H1 (cell line): ENCODE results near the gene TBX6. TPM values are rescaled to one million over a fixed set of nuclear protein-coding genes. Genes with fewer than 3 reads are reported as not detected.

ENCODE experiments used
- BACH1 ChIP-seq: IDR thresholded peaks from 2 replicates; pipeline ENCODE4 v1.6.1; 2012; ENCODE audit warnings: low read length, improper control_type of control experiment
- CBX5 ChIP-seq: fragments of 300-800, 300-1000 bp; sonication (generic); IDR thresholded peaks from 2 replicates; pipeline ENCODE4 v1.7.1; 2016; ENCODE audit warnings: antibody characterized with exemption, low read length, low read depth
- CHD2 ChIP-seq: IDR thresholded peaks from 2 replicates; pipeline ENCODE4 v1.6.1; 2012; ENCODE audit warnings: low read length, improper control_type of control experiment
- EP300 ChIP-seq, 2 experiments: IDR thresholded peaks; 1 replicate in 1 of 2; 2 replicates in 1 of 2; pipeline ENCODE4 v1.6.1; 2011 to 2012; ENCODE audit warnings: low read depth in 2 of 2, low read length in 2 of 2, mild to moderate bottlenecking in 2 of 2, borderline replicate concordance in 1 of 2, inconsistent platforms in 1 of 2, moderate library complexity in 1 of 2
- EZH2 ChIP-seq: fragments of 200-600 bp; sonication (generic); IDR thresholded peaks from 2 replicates; pipeline ENCODE4 v1.7.1; 2012; ENCODE audit warnings: low read depth, mild to moderate bottlenecking, moderate library complexity, low read length, inconsistent platforms; ENCODE audit not compliant: severe bottlenecking
- HDAC2 ChIP-seq, 2 experiments: fragments of 300-600 bp in 1 of 2; sonication (generic) in 1 of 2; IDR thresholded peaks; 2 replicates each; pipeline ENCODE4 v1.6.1; 2011 to 2012; ENCODE audit warnings: low read depth in 2 of 2, low read length in 2 of 2, mild to moderate bottlenecking in 2 of 2, moderate library complexity in 2 of 2, borderline replicate concordance in 1 of 2, inconsistent platforms in 1 of 2
- HDAC6 ChIP-seq: IDR thresholded peaks from one replicate; pipeline ENCODE4 v1.7.1; 2012; ENCODE audit warnings: low read depth, mild to moderate bottlenecking, inconsistent platforms, low read length, moderate library complexity
- KDM1A ChIP-seq: fragments of 200-600, 300-600 bp; sonication (generic); IDR thresholded peaks from 2 replicates; pipeline ENCODE4 v1.7.1; 2016; ENCODE audit warnings: mild to moderate bottlenecking, low read length, borderline replicate concordance
- POLR2A ChIP-seq, 2 experiments: IDR thresholded peaks; 1 replicate in 1 of 2; 2 replicates in 1 of 2; pipeline ENCODE4 v1.6.1; 2011; ENCODE audit warnings: low read depth in 2 of 2, low read length in 2 of 2, mild to moderate bottlenecking in 2 of 2; ENCODE audit errors: control extremely low read depth in 1 of 2
- RFX5 ChIP-seq: IDR thresholded peaks from 2 replicates; pipeline ENCODE4 v1.6.1; 2011; ENCODE audit warnings: low read depth, low read length, improper control_type of control experiment, borderline replicate concordance
- SIRT6 ChIP-seq: IDR thresholded peaks from one replicate; pipeline ENCODE4 v1.7.1; 2012; ENCODE audit warnings: low read length, inconsistent platforms
- TBP ChIP-seq: IDR thresholded peaks from 2 replicates; pipeline ENCODE4 v1.6.1; 2011; ENCODE audit warnings: low read depth, low read length, improper control_type of control experiment
- TCF12 ChIP-seq: IDR thresholded peaks from 2 replicates; pipeline ENCODE4 v1.6.1; 2011; ENCODE audit warnings: low read depth, mild to moderate bottlenecking, low read length
- ZNF274 ChIP-seq: IDR thresholded peaks from 2 replicates; pipeline ENCODE4 v1.7.0; 2012; ENCODE audit warnings: low read length, borderline replicate concordance; ENCODE audit errors: extremely low read depth
- polyA plus RNA-seq, 7 experiments: library from polyadenylated mRNA; depleted of rRNA in 3 of 7; stranded (reverse) in 5 of 7; unstranded in 2 of 7; fragments of >200 nt in 5 of 7; fragments of 200-250 nt in 2 of 7; gene quantifications; 1 replicate in 5 of 7; 2 replicates in 1 of 7; 4 replicates in 1 of 7; pipeline versions ENCODE4 v1.2.1 to v1.2.3, GENCODE V29; 2011 to 2013; ENCODE audit warnings: missing spikeins in 2 of 7, mixed read lengths in 2 of 7
- total RNA-seq: library from RNA; stranded (reverse); fragmentation: NEBNext Ultra II Directional; extraction: Animal tissue kit (Norgen Biotek cat#: 25700); gene quantifications from 2 replicates; pipeline ENCODE4 v1.2.1, GENCODE V29; 2021
- TF ChIP-seq, protein P1 (sequence below), 3 experiments: IDR thresholded peaks; 1 replicate in 2 of 3; 2 replicates in 1 of 3; pipeline versions ENCODE4 v1.5.1 to v1.6.1; 2011; ENCODE audit warnings: low read length in 3 of 3, mild to moderate bottlenecking in 3 of 3, inconsistent platforms in 2 of 3, low read depth in 1 of 3, moderate library complexity in 1 of 3; ENCODE audit not compliant: insufficient read depth in 1 of 3; ENCODE audit errors: control extremely low read depth in 1 of 3

The TBX6 gene
- total and polyA plus RNA-seq, 2 of the 8 experiments (the other 6 are each of a cell fraction or from before 2014, with no cell fraction given), result 2.2 to 2.8 TPM

- TF ChIP-seq, protein P1, sequence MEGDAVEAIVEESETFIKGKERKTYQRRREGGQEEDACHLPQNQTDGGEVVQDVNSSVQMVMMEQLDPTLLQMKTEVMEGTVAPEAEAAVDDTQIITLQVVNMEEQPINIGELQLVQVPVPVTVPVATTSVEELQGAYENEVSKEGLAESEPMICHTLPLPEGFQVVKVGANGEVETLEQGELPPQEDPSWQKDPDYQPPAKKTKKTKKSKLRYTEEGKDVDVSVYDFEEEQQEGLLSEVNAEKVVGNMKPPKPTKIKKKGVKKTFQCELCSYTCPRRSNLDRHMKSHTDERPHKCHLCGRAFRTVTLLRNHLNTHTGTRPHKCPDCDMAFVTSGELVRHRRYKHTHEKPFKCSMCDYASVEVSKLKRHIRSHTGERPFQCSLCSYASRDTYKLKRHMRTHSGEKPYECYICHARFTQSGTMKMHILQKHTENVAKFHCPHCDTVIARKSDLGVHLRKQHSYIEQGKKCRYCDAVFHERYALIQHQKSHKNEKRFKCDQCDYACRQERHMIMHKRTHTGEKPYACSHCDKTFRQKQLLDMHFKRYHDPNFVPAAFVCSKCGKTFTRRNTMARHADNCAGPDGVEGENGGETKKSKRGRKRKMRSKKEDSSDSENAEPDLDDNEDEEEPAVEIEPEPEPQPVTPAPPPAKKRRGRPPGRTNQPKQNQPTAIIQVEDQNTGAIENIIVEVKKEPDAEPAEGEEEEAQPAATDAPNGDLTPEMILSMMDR (IDR thresholded peaks at IDR 0.05; ENCODE audit: control extremely low read depth in 1 of 3, insufficient read depth in 1 of 3, low read depth in 1 of 3, low read length in 3 of 3), result 0 out of 4 replicates have a peak, but pooled peaks of 1 of the 3 experiments have one; percentile 1
- TF ChIP-seq ZNF274 (no peak), TBP (peak; percentile 67), SIRT6 (no peak), TCF12 (no peak), BACH1 (no peak), CBX5 (no peak), KDM1A (no peak), RFX5 (no peak), CHD2 (no peak), HDAC2 (IDR thresholded peaks at IDR 0.05; ENCODE audit: borderline replicate concordance in 1 of 2, low read depth in 2 of 2, low read length in 2 of 2) (no peak), EP300 (IDR thresholded peaks at IDR 0.05; ENCODE audit: borderline replicate concordance in 1 of 2, low read depth in 2 of 2, low read length in 2 of 2) (peak in 1 of 2 experiments; percentile 88; a peak in 2 of 3 replicates), POLR2A (IDR thresholded peaks at IDR 0.05; ENCODE audit: control extremely low read depth in 1 of 2, low read depth in 2 of 2, low read length in 2 of 2) (peak in 1 of 2 experiments; percentile 84; a peak in 2 of 3 replicates), HDAC6 (no peak), EZH2 (no peak)
These were observed 16.0 kb downstream of the TBX6 start, which contains the start of gene PPP4C (continued) for GRCh38 chr16:30075503-30076275.
